Measurements from ENCODE around the gene ARNT2.

ARNT2 gene

DNA sequence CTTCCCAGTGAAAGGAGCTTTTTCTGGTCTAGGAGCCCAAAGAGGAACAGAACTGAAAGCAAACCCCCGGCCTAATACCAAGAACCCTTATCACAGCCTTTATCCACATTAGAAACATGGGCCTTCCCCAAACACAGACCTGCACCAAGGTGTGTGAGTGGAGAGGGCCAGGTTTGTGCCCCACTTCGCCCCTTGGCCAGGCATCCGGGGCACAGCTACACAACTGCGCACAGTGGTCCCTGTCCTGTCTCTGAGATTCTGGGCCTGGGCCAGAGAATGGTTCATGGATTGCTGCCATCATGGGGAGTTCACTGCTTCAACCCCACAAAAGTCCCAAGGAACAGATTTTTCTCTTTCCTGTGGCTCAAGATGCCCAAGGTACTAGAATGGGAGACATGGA lies 165.5 kb downstream of the ARNT2 start:
- no peaks in the 10 kb centered on the region for H3K79me1 ChIP-seq (ENCODE audit: low read depth, low read length)
- no peak for DNase-seq (ENCODE audit: low spot score)
- no peak overlapping the region for H2AFZ ChIP-seq (ENCODE audit: low read length)
- peaks cover 14 to 98% of the 10 kb centered on the region in 2 donors for H3K36me3 ChIP-seq (replicated peaks in 1 of 2; ENCODE audit: control insufficient read depth in 2 of 2, insufficient read depth in 2 of 2, low read length in 2 of 2)
- H3K4me2 ChIP-seq (ENCODE audit: insufficient read depth, low read length, poor library complexity, severe bottlenecking): no peak overlapping the region
- no peak overlapping the region for H3K18ac ChIP-seq (ENCODE audit: low read length)
- no peak overlapping the region for H2BK15ac ChIP-seq (ENCODE audit: low read length)
- H3K9ac ChIP-seq (ENCODE audit: low read depth, low read length, poor library complexity): no peak overlapping the region
- H3K27ac ChIP-seq (replicated peaks; ENCODE audit: low read length): no peak overlapping the region
- no peak overlapping the region for H2BK12ac ChIP-seq (ENCODE audit: low read length)
- no peak overlapping the region for H3K4me3 ChIP-seq (ENCODE audit: low read length in 2 of 2)
- H3K14ac ChIP-seq (ENCODE audit: low read length): no peak overlapping the region
- no peak overlapping the region for H4K8ac ChIP-seq (ENCODE audit: low read depth, low read length)
- no CpG with 5 or more reads among the region's 4 CpGs for WGBS, 2 donors (ENCODE audit: extremely low coverage in 2 of 2, insufficient read length in 2 of 2, insufficient replicate concordance in 1 of 2)
- no peak overlapping the region for H2AK5ac ChIP-seq (ENCODE audit: low read depth, low read length)
- H3K27me3 ChIP-seq (ENCODE audit: control insufficient read depth in 3 of 3, insufficient read depth in 3 of 3, low read depth in 1 of 3, low read length in 3 of 3): no peaks in the 10 kb centered on the region
- H3K9me3 ChIP-seq (replicated peaks in 1 of 2; ENCODE audit: control insufficient read depth in 2 of 2, insufficient read depth in 1 of 2, low read depth in 1 of 2, low read length in 2 of 2): no peaks in the 10 kb centered on the region
- no peak overlapping the region for H2BK120ac ChIP-seq (ENCODE audit: low read depth, low read length)
- no peak overlapping the region for H4K91ac ChIP-seq (ENCODE audit: low read depth, low read length, poor library complexity)
- H3K23ac ChIP-seq (ENCODE audit: low read depth, low read length, poor library complexity): no peak overlapping the region
- no peak overlapping the region for H2BK5ac ChIP-seq (ENCODE audit: low read length)
- peaks cover 0 to 1% of the 10 kb centered on the region in 2 donors for H3K4me1 ChIP-seq (ENCODE audit: control insufficient read depth in 2 of 2, insufficient read depth in 1 of 2, low read depth in 1 of 2, low read length in 2 of 2)
- H3K4ac ChIP-seq (ENCODE audit: low read length): no peak overlapping the region

DNA sequence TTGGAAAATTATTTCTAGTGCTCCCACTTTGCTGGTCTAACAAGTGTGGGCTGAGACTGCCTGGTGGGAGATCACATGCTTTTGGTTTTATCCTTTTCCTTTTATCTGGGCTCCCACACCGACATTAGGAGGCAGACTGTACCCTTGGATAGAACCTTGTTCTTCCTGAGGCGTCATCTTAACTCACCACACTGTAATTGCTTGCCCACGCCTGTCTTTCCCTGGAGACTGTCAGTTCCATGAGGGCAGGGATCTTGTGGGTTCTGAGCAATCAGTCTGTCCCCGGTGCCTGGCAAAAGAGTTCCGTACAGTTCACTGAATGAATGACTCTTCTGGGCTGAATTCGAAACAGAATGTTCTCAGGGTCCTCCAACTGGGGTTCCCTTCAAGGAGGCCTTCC lies 166.4 kb downstream of the ARNT2 start:
- Histone ChIP-seq H3K4me3 (ENCODE audit: low read length in 2 of 2) (no peak overlapping the region), H3K14ac (ENCODE audit: low read length) (no peak overlapping the region), H3K27ac (replicated peaks; ENCODE audit: low read length) (no peak overlapping the region), H4K91ac (ENCODE audit: low read depth, low read length, poor library complexity) (no peak overlapping the region), H2AFZ (ENCODE audit: low read length) (no peak overlapping the region), H2BK120ac (ENCODE audit: low read depth, low read length) (no peak overlapping the region), H3K18ac (ENCODE audit: low read length) (no peak overlapping the region), H2BK5ac (ENCODE audit: low read length) (no peak overlapping the region), H3K4me1 (ENCODE audit: control insufficient read depth in 2 of 2, insufficient read depth in 1 of 2, low read depth in 1 of 2, low read length in 2 of 2) (peaks cover 0 to 1% of the 10 kb centered on the region in 2 donors), H3K4ac (ENCODE audit: low read length) (no peak overlapping the region), H3K9me3 (replicated peaks in 1 of 2; ENCODE audit: control insufficient read depth in 2 of 2, insufficient read depth in 1 of 2, low read depth in 1 of 2, low read length in 2 of 2) (no peaks in the 10 kb centered on the region), H4K8ac (ENCODE audit: low read depth, low read length) (no peak overlapping the region), H2BK15ac (ENCODE audit: low read length) (no peak overlapping the region), H2AK5ac (ENCODE audit: low read depth, low read length) (no peak overlapping the region), H3K36me3 (replicated peaks in 1 of 2; ENCODE audit: control insufficient read depth in 2 of 2, insufficient read depth in 2 of 2, low read length in 2 of 2) (peaks cover 18 to 98% of the 10 kb centered on the region in 2 donors), H3K4me2 (ENCODE audit: insufficient read depth, low read length, poor library complexity, severe bottlenecking) (no peak overlapping the region), H3K79me1 (ENCODE audit: low read depth, low read length) (no peaks in the 10 kb centered on the region), H3K23ac (ENCODE audit: low read depth, low read length, poor library complexity) (no peak overlapping the region), H3K27me3 (ENCODE audit: control insufficient read depth in 3 of 3, insufficient read depth in 3 of 3, low read depth in 1 of 3, low read length in 3 of 3) (no peaks in the 10 kb centered on the region), H2BK12ac (ENCODE audit: low read length) (no peak overlapping the region), H3K9ac (ENCODE audit: low read depth, low read length, poor library complexity) (no peak overlapping the region)
- WGBS, 2 donors (ENCODE audit: extremely low coverage in 2 of 2, insufficient read length in 2 of 2, insufficient replicate concordance in 1 of 2): no CpG with 5 or more reads among the region's 6 CpGs
- no peak for DNase-seq (ENCODE audit: low spot score)

DNA sequence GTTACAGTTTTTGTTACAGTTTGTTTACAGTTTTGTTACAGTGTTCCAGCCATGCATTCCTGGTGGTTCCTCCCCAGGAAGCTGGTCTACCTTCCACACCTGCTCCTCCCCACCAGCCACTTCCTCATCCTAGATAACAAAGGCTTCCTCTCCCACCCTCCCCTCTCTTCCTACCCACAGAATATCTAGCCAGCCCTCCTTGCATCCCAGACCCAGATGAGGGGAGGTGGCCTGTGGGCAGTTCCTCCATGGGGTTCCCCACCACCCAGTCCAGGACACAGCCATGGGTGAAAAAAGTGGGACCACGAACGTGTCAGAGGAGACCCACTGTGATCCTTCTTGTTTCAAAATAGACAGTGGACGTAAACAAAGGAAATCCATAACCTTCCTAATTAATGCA lies 168.2 kb downstream of the ARNT2 start:
- no peak overlapping the region for H3K27ac ChIP-seq (replicated peaks; ENCODE audit: low read length)
- H3K4me2 ChIP-seq (ENCODE audit: insufficient read depth, low read length, poor library complexity, severe bottlenecking): no peak overlapping the region
- no peak overlapping the region for H2BK120ac ChIP-seq (ENCODE audit: low read depth, low read length)
- no peak overlapping the region for H2AFZ ChIP-seq (ENCODE audit: low read length)
- no peak overlapping the region for H3K23ac ChIP-seq (ENCODE audit: low read depth, low read length, poor library complexity)
- H3K4me1 ChIP-seq (ENCODE audit: control insufficient read depth in 2 of 2, insufficient read depth in 1 of 2, low read depth in 1 of 2, low read length in 2 of 2): peaks cover 0 to 1% of the 10 kb centered on the region in 2 donors
- no peak overlapping the region for H3K14ac ChIP-seq (ENCODE audit: low read length)
- H2BK15ac ChIP-seq (ENCODE audit: low read length): no peak overlapping the region
- WGBS, 2 donors (ENCODE audit: extremely low coverage in 2 of 2, insufficient read length in 2 of 2, insufficient replicate concordance in 1 of 2): no CpG with 5 or more reads among the region's 3 CpGs
- no peak for DNase-seq (ENCODE audit: low spot score)
- no peak overlapping the region for H4K91ac ChIP-seq (ENCODE audit: low read depth, low read length, poor library complexity)
- H3K4ac ChIP-seq (ENCODE audit: low read length): no peak overlapping the region
- no peak overlapping the region for H2BK12ac ChIP-seq (ENCODE audit: low read length)
- no peak overlapping the region for H3K4me3 ChIP-seq (ENCODE audit: low read length in 2 of 2)
- no peaks in the 10 kb centered on the region for H3K27me3 ChIP-seq (ENCODE audit: control insufficient read depth in 3 of 3, insufficient read depth in 3 of 3, low read depth in 1 of 3, low read length in 3 of 3)
- no peak overlapping the region for H3K9ac ChIP-seq (ENCODE audit: low read depth, low read length, poor library complexity)
- H3K9me3 ChIP-seq (replicated peaks in 1 of 2; ENCODE audit: control insufficient read depth in 2 of 2, insufficient read depth in 1 of 2, low read depth in 1 of 2, low read length in 2 of 2): no peaks in the 10 kb centered on the region
- no peak overlapping the region for H3K18ac ChIP-seq (ENCODE audit: low read length)
- peaks cover 22 to 95% of the 10 kb centered on the region in 2 donors for H3K36me3 ChIP-seq (replicated peaks in 1 of 2; ENCODE audit: control insufficient read depth in 2 of 2, insufficient read depth in 2 of 2, low read length in 2 of 2)
- no peak overlapping the region for H2BK5ac ChIP-seq (ENCODE audit: low read length)
- H2AK5ac ChIP-seq (ENCODE audit: low read depth, low read length): no peak overlapping the region
- H4K8ac ChIP-seq (ENCODE audit: low read depth, low read length): no peak overlapping the region
- H3K79me1 ChIP-seq (ENCODE audit: low read depth, low read length): no peaks in the 10 kb centered on the region

DNA sequence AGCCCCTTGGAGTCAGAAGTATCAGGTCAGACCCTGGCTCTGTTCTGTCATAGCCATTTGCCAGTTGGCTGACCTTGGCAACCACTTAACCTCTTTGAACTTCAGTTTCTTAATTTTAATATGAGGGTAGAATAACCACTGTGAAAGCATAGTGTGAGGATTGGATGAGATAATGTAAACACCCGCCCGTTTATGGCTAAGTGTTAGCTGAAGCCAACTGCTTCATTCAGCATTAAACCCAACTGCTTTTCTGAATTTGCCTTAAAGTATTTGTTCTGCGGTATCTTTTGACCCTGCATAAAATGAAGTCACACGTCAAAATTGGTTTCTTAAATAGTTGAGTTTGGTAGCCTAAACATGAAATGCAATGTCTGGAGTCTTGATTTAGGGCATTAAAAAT lies 169.4 kb downstream of the ARNT2 start:
- no peak overlapping the region for H2BK5ac ChIP-seq (ENCODE audit: low read length)
- H4K8ac ChIP-seq (ENCODE audit: low read depth, low read length): no peak overlapping the region
- no peak overlapping the region for H3K4me3 ChIP-seq (ENCODE audit: low read length in 2 of 2)
- H3K4ac ChIP-seq (ENCODE audit: low read length): no peak overlapping the region
- no peak overlapping the region for H3K9ac ChIP-seq (ENCODE audit: low read depth, low read length, poor library complexity)
- no peak overlapping the region for H3K14ac ChIP-seq (ENCODE audit: low read length)
- H2BK15ac ChIP-seq (ENCODE audit: low read length): no peak overlapping the region
- peaks cover 0 to 1% of the 10 kb centered on the region in 2 donors for H3K4me1 ChIP-seq (ENCODE audit: control insufficient read depth in 2 of 2, insufficient read depth in 1 of 2, low read depth in 1 of 2, low read length in 2 of 2)
- H2BK120ac ChIP-seq (ENCODE audit: low read depth, low read length): no peak overlapping the region
- no peak overlapping the region for H2BK12ac ChIP-seq (ENCODE audit: low read length)
- DNase-seq (ENCODE audit: low spot score): no peak
- H2AFZ ChIP-seq (ENCODE audit: low read length): no peak overlapping the region
- H3K18ac ChIP-seq (ENCODE audit: low read length): no peak overlapping the region
- H4K91ac ChIP-seq (ENCODE audit: low read depth, low read length, poor library complexity): no peak overlapping the region
- peaks cover 25 to 96% of the 10 kb centered on the region in 2 donors for H3K36me3 ChIP-seq (replicated peaks in 1 of 2; ENCODE audit: control insufficient read depth in 2 of 2, insufficient read depth in 2 of 2, low read length in 2 of 2)
- no peaks in the 10 kb centered on the region for H3K27me3 ChIP-seq (ENCODE audit: control insufficient read depth in 3 of 3, insufficient read depth in 3 of 3, low read depth in 1 of 3, low read length in 3 of 3)
- no peaks in the 10 kb centered on the region for H3K9me3 ChIP-seq (replicated peaks in 1 of 2; ENCODE audit: control insufficient read depth in 2 of 2, insufficient read depth in 1 of 2, low read depth in 1 of 2, low read length in 2 of 2)
- no peak overlapping the region for H3K23ac ChIP-seq (ENCODE audit: low read depth, low read length, poor library complexity)
- no peaks in the 10 kb centered on the region for H3K79me1 ChIP-seq (ENCODE audit: low read depth, low read length)
- WGBS, 2 donors (ENCODE audit: extremely low coverage in 2 of 2, insufficient read length in 2 of 2, insufficient replicate concordance in 1 of 2): no CpG with 5 or more reads among the region's 4 CpGs
- H2AK5ac ChIP-seq (ENCODE audit: low read depth, low read length): no peak overlapping the region
- H3K27ac ChIP-seq (replicated peaks; ENCODE audit: low read length): no peak overlapping the region
- no peak overlapping the region for H3K4me2 ChIP-seq (ENCODE audit: insufficient read depth, low read length, poor library complexity, severe bottlenecking)

Data from neuronal stem cell (in vitro differentiated cells).